Retinal pigment epithelial cell (primary cell): ENCODE results near the gene NHEJ1.

ENCODE experiments used
- DNase-seq: peaks from one replicate; pipeline ENCODE4 v3.0.0-alpha.2; 2010; ENCODE audit warnings: low read depth
- H3K4me3 ChIP-seq: 2 replicates; pipeline ENCODE4 v1.5.1; 2011; ENCODE audit warnings: mild to moderate bottlenecking, low read length, control low read depth, moderate library complexity
- CTCF ChIP-seq: conservative IDR thresholded peaks from 2 replicates; pipeline ENCODE4 v1.5.1; 2011; ENCODE audit warnings: low read depth, low read length, control low read depth, inconsistent platforms

Gene NHEJ1

GRCh38 chr2:219109471-219109870 lies 51.1 kb downstream of the NHEJ1 start:
- no peak for DNase-seq
- no peak for TF ChIP-seq CTCF
- H3K4me3 ChIP-seq: no peak overlapping the region

DNA sequence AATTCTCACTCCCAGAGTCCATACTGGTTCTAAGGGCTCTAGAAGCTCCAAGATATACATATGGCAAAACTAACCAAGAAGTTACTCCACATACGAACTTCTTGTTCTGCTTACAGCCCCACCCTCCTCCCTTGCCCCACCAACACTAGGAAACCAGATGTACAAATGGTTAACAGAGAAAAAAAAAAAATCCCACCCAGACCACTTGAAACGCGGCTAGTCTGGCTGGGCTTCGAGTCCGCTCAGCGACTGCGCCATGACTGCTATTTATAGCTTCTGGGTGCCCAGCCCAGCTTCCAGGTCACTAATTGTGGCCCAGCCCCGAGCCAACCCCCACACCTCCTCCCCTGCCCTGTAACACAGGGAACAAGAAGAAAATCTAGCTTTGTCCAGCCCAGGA lies 52.9 kb downstream of the NHEJ1 start:
- no peak for TF ChIP-seq CTCF
- DNase-seq: no peak
- H3K4me3 ChIP-seq: no peak overlapping the region

DNA sequence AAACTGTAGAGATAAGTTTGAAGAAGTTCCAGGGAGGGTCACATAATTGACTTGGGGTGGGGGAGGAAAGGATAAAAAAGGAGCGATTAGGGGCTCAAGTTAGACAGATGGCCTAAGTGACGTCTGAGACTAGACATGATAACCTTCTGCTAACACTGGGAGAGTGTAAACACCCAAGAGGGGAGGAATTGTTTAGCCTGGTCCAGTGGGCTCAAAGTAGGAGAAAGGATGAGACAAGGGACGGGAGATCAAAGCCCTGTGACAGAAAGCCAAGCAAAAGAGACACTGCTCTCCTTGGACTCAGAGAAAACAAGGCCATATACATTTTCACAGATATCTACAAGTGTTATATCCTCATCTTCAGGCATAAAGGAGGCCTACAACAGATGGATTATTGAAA lies 54.4 kb downstream of the NHEJ1 start:
- no peak overlapping the region for H3K4me3 ChIP-seq
- DNase-seq: no peak
- no peak for TF ChIP-seq CTCF

GRCh38 chr2:219104107-219105035 lies 56.2 kb downstream of the NHEJ1 start:
- no peak for DNase-seq

DNA sequence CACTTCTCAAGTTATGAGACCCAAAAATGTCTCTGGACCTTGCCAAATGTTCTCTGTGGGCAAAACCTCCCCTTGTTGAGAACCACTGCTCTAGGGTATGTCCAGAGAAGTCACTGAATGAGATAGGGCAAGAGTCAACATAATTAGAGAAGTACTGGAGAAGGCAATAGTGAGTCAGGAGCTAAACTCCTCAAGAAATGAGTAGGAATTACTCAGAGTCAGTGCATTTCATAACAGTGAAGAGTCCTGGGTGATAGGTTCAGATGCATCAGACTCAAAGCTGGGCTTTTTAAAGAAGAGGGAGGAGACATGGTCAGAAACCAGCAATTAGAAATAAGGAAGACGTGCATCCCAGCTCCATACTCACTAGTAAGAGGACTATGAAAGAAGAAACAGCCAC lies 61.3 kb downstream of the NHEJ1 start:
- TF ChIP-seq CTCF: no peak
- DNase-seq: no peak
- no peak overlapping the region for H3K4me3 ChIP-seq

More at GRCh38 chr2:219104107-219105035, 56.2 kb downstream of the NHEJ1 start:
- no peak overlapping the region for H3K4me3 ChIP-seq
- TF ChIP-seq CTCF: peak; percentile 93

GRCh38 chr2:219095406-219095935 lies 65.1 kb downstream of the NHEJ1 start:
- H3K4me3 ChIP-seq: no peak overlapping the region
- no peak for TF ChIP-seq CTCF
- DNase-seq: no peak

DNA sequence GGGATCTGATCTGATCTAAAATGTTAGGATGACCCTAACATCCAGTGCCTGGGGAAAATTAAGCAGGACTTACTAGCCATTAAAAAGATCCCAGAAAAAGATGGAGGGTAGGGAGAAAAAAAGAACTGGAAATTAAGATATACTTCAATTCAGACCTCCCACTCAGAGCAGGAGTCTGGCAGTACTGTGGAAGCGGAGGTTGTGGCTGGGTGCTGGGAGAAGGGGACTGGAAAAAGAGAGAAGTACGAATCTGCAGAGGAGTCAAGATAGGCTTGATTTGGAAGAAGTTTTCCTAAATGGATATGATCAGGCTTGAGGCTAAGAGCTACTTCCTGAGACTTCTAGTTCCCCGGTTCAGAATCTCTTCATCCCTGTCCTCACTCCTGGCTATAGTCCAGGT lies 66.4 kb downstream of the NHEJ1 start:
- TF ChIP-seq CTCF: no peak
- H3K4me3 ChIP-seq: no peak overlapping the region
- DNase-seq: no peak
